CD14-positive monocyte (primary cell): ENCODE data around the gene AFF3. TPM values are rescaled to one million over a fixed set of nuclear protein-coding genes. Genes with fewer than 3 reads are reported as not detected.

ENCODE experiments used
- DNase-seq, 3 donors: peaks; one replicate each; pipeline ENCODE4 v3.0.0-alpha.2; 2011 to 2022
- H2AFZ ChIP-seq: 2 replicates; pipeline ENCODE4 v1.6.0; 2012; ENCODE audit warnings: mild to moderate bottlenecking, low read depth, low read length, inconsistent platforms; ENCODE audit not compliant: insufficient read depth, poor library complexity, severe bottlenecking
- H3K27ac ChIP-seq, 2 donors: 1 replicate in 1 of 2; 2 replicates in 1 of 2; pipeline ENCODE4 v1.5.1; 2012 to 2013; ENCODE audit warnings: low read length in 2 of 2, control low read depth in 1 of 2, inconsistent platforms in 1 of 2, low read depth in 1 of 2, mild to moderate bottlenecking in 1 of 2
- H3K27me3 ChIP-seq, 2 donors: one replicate each; pipeline versions ENCODE4 v1.6.0 to v1.6.1; 2011 to 2013; ENCODE audit warnings: low read length in 2 of 2; ENCODE audit not compliant: control insufficient read depth in 2 of 2, insufficient read depth in 2 of 2
- H3K36me3 ChIP-seq, 2 donors: replicated peaks in 1 of 2; 1 replicate in 1 of 2; 2 replicates in 1 of 2; pipeline versions ENCODE4 v1.5.1 to v1.6.1; 2012 to 2013; ENCODE audit warnings: low read length in 2 of 2, control low read depth in 1 of 2, inconsistent platforms in 1 of 2, mild to moderate bottlenecking in 1 of 2; ENCODE audit not compliant: insufficient read depth in 2 of 2, control insufficient read depth in 1 of 2
- H3K4me1 ChIP-seq, 2 donors: 1 replicate in 1 of 2; 2 replicates in 1 of 2; pipeline versions ENCODE4 v1.5.1 to v1.6.1; 2012 to 2013; ENCODE audit warnings: low read length in 2 of 2, control low read depth in 1 of 2, inconsistent platforms in 1 of 2, mild to moderate bottlenecking in 1 of 2, moderate library complexity in 1 of 2; ENCODE audit not compliant: insufficient read depth in 2 of 2, control insufficient read depth in 1 of 2
- H3K4me2 ChIP-seq: replicated peaks from 2 replicates; pipeline ENCODE3; 2012; ENCODE audit warnings: low read length, moderate library complexity, mild to moderate bottlenecking; ENCODE audit not compliant: poor library complexity, severe bottlenecking; ENCODE audit errors: extremely low read depth
- H3K4me3 ChIP-seq, 3 experiments: fragments of 200-600 bp in 1 of 3; sonication (generic) in 1 of 3; replicated peaks in 1 of 3; 1 replicate in 2 of 3; 2 replicates in 1 of 3; pipeline ENCODE4 v1.5.1; 2011 to 2013; ENCODE audit warnings: low read length in 3 of 3, mild to moderate bottlenecking in 3 of 3, control low read depth in 2 of 3, low read depth in 2 of 3, inconsistent platforms in 1 of 3, moderate library complexity in 1 of 3
- H3K79me2 ChIP-seq: 2 replicates; pipeline ENCODE4 v1.6.0; 2012; ENCODE audit warnings: mild to moderate bottlenecking, control low read depth, inconsistent platforms, low read length, moderate library complexity; ENCODE audit not compliant: insufficient read depth
- H3K9ac ChIP-seq: 2 replicates; pipeline ENCODE4 v1.6.0; 2017; ENCODE audit warnings: low read length, mild to moderate bottlenecking; ENCODE audit not compliant: insufficient read depth, poor library complexity, severe bottlenecking
- H3K9me3 ChIP-seq, 2 donors: replicated peaks in 1 of 2; 1 replicate in 1 of 2; 2 replicates in 1 of 2; pipeline versions ENCODE4 v1.5.1 to v1.6.1; 2012 to 2013; ENCODE audit warnings: low read length in 2 of 2, control low read depth in 1 of 2; ENCODE audit not compliant: control insufficient read depth in 1 of 2, insufficient read depth in 1 of 2
- H4K20me1 ChIP-seq: 2 replicates; pipeline ENCODE4 v1.6.0; 2012; ENCODE audit warnings: mild to moderate bottlenecking, low read length, control low read depth, moderate library complexity; ENCODE audit not compliant: insufficient read depth
- H3K27ac Mint-ChIP-seq, 7 donors: one replicate each; pipeline ENCODE4 v1.8.0; 2020; ENCODE audit warnings: mild to moderate bottlenecking in 7 of 7, mixed read lengths in 7 of 7, moderate library complexity in 6 of 7, inconsistent platforms in 2 of 7
- H3K27me3 Mint-ChIP-seq, 3 donors: one replicate each; pipeline ENCODE4 v1.8.0; 2021 to 2022; ENCODE audit warnings: low read depth in 3 of 3, mild to moderate bottlenecking in 3 of 3, mixed read lengths in 3 of 3, moderate library complexity in 3 of 3, inconsistent platforms in 1 of 3
- H3K36me3 Mint-ChIP-seq, 2 donors: one replicate each; pipeline ENCODE4 v1.8.0; 2020; ENCODE audit warnings: mixed read lengths in 2 of 2, inconsistent platforms in 1 of 2, mild to moderate bottlenecking in 1 of 2
- H3K4me1 Mint-ChIP-seq: one replicate; pipeline ENCODE4 v1.8.0; 2020; ENCODE audit warnings: mild to moderate bottlenecking, mixed read lengths
- H3K4me3 Mint-ChIP-seq, 2 donors: one replicate each; pipeline ENCODE4 v1.8.0; 2020; ENCODE audit warnings: mild to moderate bottlenecking in 2 of 2, mixed read lengths in 2 of 2, moderate library complexity in 1 of 2
- H3K9me3 Mint-ChIP-seq, 7 donors: one replicate each; pipeline ENCODE4 v1.8.0; 2020 to 2022; ENCODE audit warnings: mixed read lengths in 7 of 7, mild to moderate bottlenecking in 6 of 7, moderate library complexity in 6 of 7, inconsistent platforms in 2 of 7
- CTCF ChIP-seq: fragments of 200-600 bp; IDR thresholded peaks from one replicate; pipeline ENCODE4 v1.8.0; 2022; ENCODE audit warnings: antibody characterized with exemption, mild to moderate bottlenecking
- WGBS: methylation state at CpG from one replicate; pipeline ENCODE4 v1.1.5; 2013; ENCODE audit warnings: missing lambda C conversion rate; ENCODE audit not compliant: insufficient coverage; 5-methylcytosine and 5-hydroxymethylcytosine counted together
- intact Hi-C, 2 donors: fragments of 100-400 bp; cut with micrococcal nuclease; formaldehyde crosslinking; loops; one replicate each; pipeline versions ENCODE4 v1.15.0 to v1.15.1; 2023
- polyA plus RNA-seq, 3 donors: library from polyadenylated mRNA; depleted of rRNA in 1 of 3; unstranded in 2 of 3; stranded (reverse) in 1 of 3; fragments of 300-500 nt in 2 of 3; fragments of >200 nt in 1 of 3; fragmentation: Illumina TruSeq in 2 of 3; gene quantifications; 1 replicate in 2 of 3; 2 replicates in 1 of 3; pipeline ENCODE4 v1.2.3, GENCODE V29; 2012 to 2021

Gene AFF3
- polyA plus RNA-seq, 3 donors = 0.17 to 4.1 (median 0.49) TPM

GRCh38 chr2:99922664-99923063 is 219.7 kb downstream of the AFF3 start:
- Histone ChIP-seq H3K27me3 (no peaks in the 10 kb centered on the region), H3K4me1 (no peaks in the 10 kb centered on the region), H3K4me2 (no peak overlapping the region), H3K79me2 (no peaks in the 10 kb centered on the region), H3K4me3 (no peak overlapping the region), H2AFZ (no peak overlapping the region), H4K20me1 (no peaks in the 10 kb centered on the region), H3K9ac (no peak overlapping the region), H3K27ac (no peak overlapping the region), H3K36me3 (no peaks in the 10 kb centered on the region), H3K9me3 (no peaks in the 10 kb centered on the region)
- Mint-ChIP-seq H3K27me3 (no peaks in the 10 kb centered on the region), H3K4me3 (no peak overlapping the region), H3K9me3 (peaks cover 0 to 8% (median 4%) of the 10 kb centered on the region in 7 donors), H3K36me3 (peaks cover 2 to 13% of the 10 kb centered on the region in 2 donors), H3K27ac (no peak overlapping the region), H3K4me1 (peaks cover 10% of the 10 kb centered on the region)
- no peak for TF ChIP-seq CTCF
- WGBS = 100% methylated on average over 4 of the region's 6 CpGs
- intact Hi-C loops = no loop called here
- DNase-seq = no peak

GRCh38 chr2:99921903-99922302 is 220.5 kb downstream of the AFF3 start:
- H2AFZ ChIP-seq = no peak overlapping the region
- peaks cover 10% of the 10 kb centered on the region for H3K4me1 Mint-ChIP-seq
- TF ChIP-seq CTCF = no peak
- no peak for DNase-seq
- WGBS = no CpG with 5 or more reads among the region's 3 CpGs
- H3K36me3 Mint-ChIP-seq = peaks cover 2 to 13% of the 10 kb centered on the region in 2 donors
- no peak overlapping the region for H3K4me3 ChIP-seq
- no peaks in the 10 kb centered on the region for H3K9me3 ChIP-seq
- H3K4me3 Mint-ChIP-seq = no peak overlapping the region
- no peaks in the 10 kb centered on the region for H3K79me2 ChIP-seq
- no peaks in the 10 kb centered on the region for H3K27me3 Mint-ChIP-seq
- H3K4me1 ChIP-seq = no peaks in the 10 kb centered on the region
- no peaks in the 10 kb centered on the region for H4K20me1 ChIP-seq
- intact Hi-C loops = no loop called here
- H3K9me3 Mint-ChIP-seq = peaks cover 0 to 8% (median 4%) of the 10 kb centered on the region in 7 donors
- no peaks in the 10 kb centered on the region for H3K36me3 ChIP-seq
- no peak overlapping the region for H3K27ac Mint-ChIP-seq
- H3K27me3 ChIP-seq = no peaks in the 10 kb centered on the region
- no peak overlapping the region for H3K4me2 ChIP-seq
- H3K27ac ChIP-seq = no peak overlapping the region
- no peak overlapping the region for H3K9ac ChIP-seq
